Suprapubic skin (tissue), 4 donors: Measurements from ENCODE around the gene MAP7. TPM values are rescaled to one million over a fixed set of nuclear protein-coding genes. Genes with fewer than 3 reads are reported as not detected.
A peak's percentile ranks its signal among the peaks of the same experiment; 100 is the strongest.

ENCODE experiments used
- DNase-seq, 2 donors: peaks; one replicate each; pipeline ENCODE4 v3.0.0-alpha.2; 2019; ENCODE audit warnings: low spot score in 2 of 2
- H3K27ac ChIP-seq: fragments of 200-600 bp; sonication (generic); one replicate; pipeline ENCODE4 v1.5.1; 2019
- H3K27me3 ChIP-seq: fragments of 200-600 bp; sonication (generic); one replicate; pipeline ENCODE4 v1.5.1; 2019
- H3K36me3 ChIP-seq: fragments of 200-600 bp; sonication (generic); one replicate; pipeline ENCODE4 v1.5.1; 2019
- H3K4me1 ChIP-seq: fragments of 200-600 bp; sonication (generic); one replicate; pipeline ENCODE4 v1.5.1; 2019
- H3K4me3 ChIP-seq: fragments of 200-600 bp; sonication (generic); one replicate; pipeline ENCODE4 v1.5.1; 2019; ENCODE audit warnings: mild to moderate bottlenecking
- H3K9me3 ChIP-seq: fragments of 200-600 bp; sonication (generic); one replicate; pipeline ENCODE4 v1.5.1; 2019
- CTCF ChIP-seq, 2 donors: fragments of 200-600 bp in 1 of 2; fragments of 450-650 bp in 1 of 2; sonication (generic) in 1 of 2; IDR thresholded peaks; one replicate each; pipeline ENCODE4 v1.5.1; 2016 to 2019; ENCODE audit warnings: antibody characterized with exemption in 2 of 2, mild to moderate bottlenecking in 1 of 2, moderate library complexity in 1 of 2
- EP300 ChIP-seq: sonication (generic); formaldehyde crosslinking; IDR thresholded peaks from one replicate; pipeline ENCODE4 v1.6.1; 2017; ENCODE audit warnings: antibody characterized with exemption
- POLR2A ChIP-seq, 2 donors: fragments of 450-650 bp; IDR thresholded peaks; one replicate each; pipeline ENCODE4 v1.6.1; 2017; ENCODE audit warnings: antibody characterized with exemption in 2 of 2, mild to moderate bottlenecking in 2 of 2, moderate library complexity in 2 of 2
- POLR2AphosphoS5 ChIP-seq, 3 donors: sonication (generic); formaldehyde crosslinking; IDR thresholded peaks; one replicate each; pipeline ENCODE4 v1.6.1; 2017; ENCODE audit warnings: antibody characterized with exemption in 3 of 3
- WGBS: methylation state at CpG from one replicate; pipeline ENCODE4 v1.1.5; 2018; 5-methylcytosine and 5-hydroxymethylcytosine counted together
- total RNA-seq, 4 donors: library from RNA; depleted of rRNA; stranded (reverse); fragments of >200 nt; gene quantifications; one replicate each; pipeline ENCODE4 v1.1.0, GENCODE V29; 2016

MAP7 gene
- total RNA-seq, 4 donors from 2014 or later = 25.9 to 41.0 (median 28.8) TPM

GRCh38 chr6:136351518-136352110 is 198.6 kb downstream of the MAP7 start:
- Histone ChIP-seq H3K4me1 (peaks cover 2% of the 10 kb centered on the region), H3K27ac (no peak overlapping the region), H3K4me3 (no peak overlapping the region), H3K27me3 (no peaks in the 10 kb centered on the region), H3K9me3 (no peaks in the 10 kb centered on the region), H3K36me3 (peaks cover 9% of the 10 kb centered on the region)
- 15% methylated on average over 2 of the region's 2 CpGs for WGBS
- no peak for DNase-seq
- TF ChIP-seq POLR2A (IDR thresholded peaks at IDR 0.05) (no peak), CTCF (IDR thresholded peaks at IDR 0.05) (no peak), POLR2AphosphoS5 (IDR thresholded peaks at IDR 0.05) (no peak), EP300 (no peak)

- H3K4me3 ChIP-seq = no peak overlapping the region
- peaks cover 2% of the 10 kb centered on the region for H3K4me1 ChIP-seq
- no peaks in the 10 kb centered on the region for H3K27me3 ChIP-seq
- peaks cover 2% of the 10 kb centered on the region for H3K36me3 ChIP-seq
- H3K27ac ChIP-seq = no peak overlapping the region
- no peaks in the 10 kb centered on the region for H3K9me3 ChIP-seq
- TF ChIP-seq CTCF (IDR thresholded peaks at IDR 0.05) = no peak
- TF ChIP-seq POLR2A (IDR thresholded peaks at IDR 0.05) = no peak
- no peak for TF ChIP-seq EP300
- 56% methylated on average over 3 of the region's 3 CpGs for WGBS
- no peak for DNase-seq
These were observed 199.3 kb downstream of the MAP7 start for GRCh38 chr6:136350914-136351313.

- no peaks in the 10 kb centered on the region for H3K27me3 ChIP-seq
- 38% methylated on average over 2 of the region's 2 CpGs for WGBS
- no peak overlapping the region for H3K27ac ChIP-seq
- H3K36me3 ChIP-seq = peaks cover 9% of the 10 kb centered on the region
- peaks cover 2% of the 10 kb centered on the region for H3K4me1 ChIP-seq
- no peak overlapping the region for H3K4me3 ChIP-seq
- no peaks in the 10 kb centered on the region for H3K9me3 ChIP-seq
- TF ChIP-seq POLR2AphosphoS5 (IDR thresholded peaks at IDR 0.05) (no peak), POLR2A (IDR thresholded peaks at IDR 0.05) (no peak), EP300 (no peak), CTCF (IDR thresholded peaks at IDR 0.05) (no peak)
- peak in 1 of 2 donors; percentile 74 for DNase-seq
These were observed 202.4 kb downstream of the MAP7 start for GRCh38 chr6:136347847-136348246.

- 96% methylated on average over 2 of the region's 2 CpGs for WGBS
- peaks cover 2% of the 10 kb centered on the region for H3K4me1 ChIP-seq
These were observed 205.1 kb downstream of the MAP7 start for GRCh38 chr6:136345145-136345544.

GRCh38 chr6:136344420-136344819 is 205.8 kb downstream of the MAP7 start:
- H3K9me3 ChIP-seq = no peaks in the 10 kb centered on the region
- peaks cover 9% of the 10 kb centered on the region for H3K36me3 ChIP-seq
- 78% methylated on average over 2 of the region's 2 CpGs for WGBS
- H3K4me3 ChIP-seq = no peak overlapping the region
- H3K27me3 ChIP-seq = no peaks in the 10 kb centered on the region
- no peak overlapping the region for H3K27ac ChIP-seq
- H3K4me1 ChIP-seq = peaks cover 2% of the 10 kb centered on the region
- DNase-seq = no peak
- TF ChIP-seq CTCF (IDR thresholded peaks at IDR 0.05) = no peak
- TF ChIP-seq POLR2AphosphoS5 (IDR thresholded peaks at IDR 0.05) = no peak
- TF ChIP-seq EP300 = no peak
- TF ChIP-seq POLR2A (IDR thresholded peaks at IDR 0.05) = no peak

More at GRCh38 chr6:136345145-136345544, 205.1 kb downstream of the MAP7 start:
- H3K27me3 ChIP-seq = no peaks in the 10 kb centered on the region
- no peak overlapping the region for H3K4me3 ChIP-seq
- no peaks in the 10 kb centered on the region for H3K9me3 ChIP-seq
- H3K27ac ChIP-seq = no peak overlapping the region
- TF ChIP-seq CTCF (IDR thresholded peaks at IDR 0.05) (no peak), POLR2A (IDR thresholded peaks at IDR 0.05) (no peak), POLR2AphosphoS5 (IDR thresholded peaks at IDR 0.05) (no peak), EP300 (no peak)
- no peak for DNase-seq
- H3K36me3 ChIP-seq = peaks cover 9% of the 10 kb centered on the region
